Tibial artery (tissue), 4 donors: ENCODE results near the gene RNPS1.

Experiments
- DNase-seq, 2 donors: peaks; one replicate each; pipeline ENCODE4 v3.0.0-alpha.2; 2019
- H3K27ac ChIP-seq, 2 donors: fragments of 200-600 bp; sonication (generic) in 1 of 2; 1 replicate in 1 of 2; 2 replicates in 1 of 2; pipeline ENCODE4 v1.5.1; 2018 to 2019; ENCODE audit warnings: mild to moderate bottlenecking in 1 of 2
- H3K27me3 ChIP-seq, 2 donors: fragments of 200-600 bp; sonication (generic) in 1 of 2; one replicate each; pipeline versions ENCODE4 v1.5.1 to v1.6.0; 2016 to 2019
- H3K36me3 ChIP-seq, 3 donors: fragments of 200-600 bp; sonication (generic) in 2 of 3; one replicate each; pipeline ENCODE4 v1.5.1; 2016 to 2019; ENCODE audit warnings: mild to moderate bottlenecking in 2 of 3
- H3K4me1 ChIP-seq, 4 donors: fragments of 200-600 bp; sonication (generic) in 2 of 4; 1 replicate in 3 of 4; 2 replicates in 1 of 4; pipeline ENCODE4 v1.5.1; 2016 to 2019
- H3K4me3 ChIP-seq, 2 donors: fragments of 200-600 bp; sonication (generic) in 1 of 2; 1 replicate in 1 of 2; 2 replicates in 1 of 2; pipeline ENCODE4 v1.5.1; 2018 to 2019; ENCODE audit warnings: mild to moderate bottlenecking in 2 of 2
- H3K9me3 ChIP-seq, 3 donors: fragments of 200-600 bp; sonication (generic) in 1 of 3; one replicate each; pipeline ENCODE4 v1.5.1; 2016 to 2019
- CTCF ChIP-seq, 2 experiments: fragments of 200-600 bp in 1 of 2; fragments of 450-650 bp in 1 of 2; IDR thresholded peaks; one replicate each; pipeline ENCODE4 v1.5.1; 2017 to 2019; ENCODE audit warnings: antibody characterized with exemption in 2 of 2, mild to moderate bottlenecking in 1 of 2, moderate library complexity in 1 of 2
- intact Hi-C: fragments of 100-400 bp; cut with DNase I; formaldehyde crosslinking; loops from one replicate; pipeline ENCODE4 v1.15.0; 2023; ENCODE audit warnings: low total_unique reads

Gene RNPS1

GRCh38 chr16:2237102-2237482 is 30.8 kb downstream of the RNPS1 start:
- H3K4me3 ChIP-seq: peak overlapping the region in 1 of 2 donors; percentile 25
- no peaks in the 10 kb centered on the region for H3K9me3 ChIP-seq
- no peak overlapping the region for H3K27ac ChIP-seq
- H3K36me3 ChIP-seq: peaks cover 34 to 69% (median 38%) of the 10 kb centered on the region in 3 donors
- intact Hi-C loops: no loop called here
- peaks cover 7 to 21% (median 21%) of the 10 kb centered on the region in 4 donors for H3K4me1 ChIP-seq
- H3K27me3 ChIP-seq: peaks cover 0 to 19% of the 10 kb centered on the region in 2 donors
- no peak for TF ChIP-seq CTCF (IDR thresholded peaks at IDR 0.05)
- DNase-seq: no peak

- no peaks in the 10 kb centered on the region for H3K9me3 ChIP-seq
- intact Hi-C loops: no loop called here
- TF ChIP-seq CTCF (IDR thresholded peaks at IDR 0.05): no peak
- no peak within 1 kb of the TSS for H3K27ac ChIP-seq
- peaks cover 0 to 19% of the 10 kb centered on the region in 2 donors for H3K27me3 ChIP-seq
- peaks cover 40 to 69% (median 43%) of the 10 kb centered on the region in 3 donors for H3K36me3 ChIP-seq
- peak within 1 kb of the TSS in 1 of 2 donors; percentile 25 for H3K4me3 ChIP-seq
- DNase-seq: no peak
- peaks cover 7 to 21% (median 21%) of the 10 kb centered on the region in 4 donors for H3K4me1 ChIP-seq
Observed at GRCh38 chr16:2236337-2237101, 31.4 kb downstream of the RNPS1 start, which contains the start of gene DNASE1L2. TSS of gene DNASE1L2 (plus strand) at chr16:2236444. CDS start at chr16:2236817, 373 bp downstream.

- DNase-seq: no peak
- H3K27me3 ChIP-seq: peaks cover 0 to 19% of the 10 kb centered on the region in 2 donors
- peaks cover 45 to 69% (median 50%) of the 10 kb centered on the region in 3 donors for H3K36me3 ChIP-seq
- H3K9me3 ChIP-seq: no peaks in the 10 kb centered on the region
- H3K4me3 ChIP-seq: no peak overlapping the region
- H3K4me1 ChIP-seq: peaks cover 7 to 21% (median 21%) of the 10 kb centered on the region in 4 donors
- intact Hi-C loops: no loop called here
- H3K27ac ChIP-seq: no peak overlapping the region
- no peak for TF ChIP-seq CTCF (IDR thresholded peaks at IDR 0.05)
Observed at GRCh38 chr16:2235695-2236336, 32.1 kb downstream of the RNPS1 start.

GRCh38 chr16:2235234-2235651 is 32.7 kb downstream of the RNPS1 start:
- Histone ChIP-seq H3K27me3 (peaks cover 0 to 19% of the 10 kb centered on the region in 2 donors), H3K4me3 (no peak overlapping the region), H3K36me3 (peaks cover 48 to 69% (median 56%) of the 10 kb centered on the region in 3 donors), H3K9me3 (no peaks in the 10 kb centered on the region), H3K27ac (no peak overlapping the region), H3K4me1 (peaks cover 7 to 21% (median 21%) of the 10 kb centered on the region in 4 donors)
- no peak for DNase-seq
- intact Hi-C loops: no loop called here
- no peak for TF ChIP-seq CTCF (IDR thresholded peaks at IDR 0.05)

GRCh38 chr16:2234813-2235170 is 33.1 kb downstream of the RNPS1 start:
- intact Hi-C loops: no loop called here
- no peak overlapping the region for H3K4me3 ChIP-seq
- peaks cover 0 to 19% of the 10 kb centered on the region in 2 donors for H3K27me3 ChIP-seq
- H3K4me1 ChIP-seq: peaks cover 7 to 21% (median 21%) of the 10 kb centered on the region in 4 donors
- no peak for DNase-seq
- no peak overlapping the region for H3K27ac ChIP-seq
- peaks cover 51 to 69% (median 61%) of the 10 kb centered on the region in 3 donors for H3K36me3 ChIP-seq
- no peaks in the 10 kb centered on the region for H3K9me3 ChIP-seq
- TF ChIP-seq CTCF (IDR thresholded peaks at IDR 0.05): no peak
